Stimulated activated CD8-positive, alpha-beta memory T cell treated with anti-CD3 and anti-CD28 coated beads, Interleukin-15, amount 100 ng/mL, for 4 hours (primary cell): ENCODE measurements around the gene SIX1.

Experiments used
- DNase-seq, 2 donors: peaks; one replicate each; pipeline ENCODE4 v3.0.0-alpha.2; 2020; ENCODE audit warnings: low read depth in 2 of 2

Gene SIX1

GRCh38 chr14:60642270-60643140 lies 6.8 kb downstream of the SIX1 start:
- no peak for DNase-seq

- no peak for DNase-seq
Observed at GRCh38 chr14:60641742-60642269, 7.5 kb downstream of the SIX1 start.

GRCh38 chr14:60640859-60641741 lies 8.2 kb downstream of the SIX1 start:
- no peak for DNase-seq

GRCh38 chr14:60639674-60640073 lies 9.6 kb downstream of the SIX1 start:
- no peak for DNase-seq

GRCh38 chr14:60637479-60638315 lies 11.6 kb downstream of the SIX1 start:
- DNase-seq, result no peak

GRCh38 chr14:60636879-60637478 lies 12.3 kb downstream of the SIX1 start:
- no peak for DNase-seq

GRCh38 chr14:60634153-60634552 lies 15.1 kb downstream of the SIX1 start:
- DNase-seq, result no peak

GRCh38 chr14:60632777-60633176 lies 16.5 kb downstream of the SIX1 start:
- DNase-seq, result no peak

- DNase-seq, result no peak
Observed at GRCh38 chr14:60632257-60632656, 17.0 kb downstream of the SIX1 start.

- DNase-seq, result no peak
Observed at GRCh38 chr14:60631842-60632241, 17.4 kb downstream of the SIX1 start.

- no peak for DNase-seq
Observed at GRCh38 chr14:60630129-60630528, 19.1 kb downstream of the SIX1 start.

- DNase-seq, result no peak
Observed at GRCh38 chr14:60628892-60629291, 20.4 kb downstream of the SIX1 start.

- DNase-seq, result no peak
Observed at GRCh38 chr14:60622917-60623257, 26.4 kb downstream of the SIX1 start.

GRCh38 chr14:60622210-60622916 lies 26.9 kb downstream of the SIX1 start:
- no peak for DNase-seq

- DNase-seq, result no peak
Observed at GRCh38 chr14:60621386-60621785, 27.9 kb downstream of the SIX1 start.

GRCh38 chr14:60618241-60618640 lies 31.0 kb downstream of the SIX1 start:
- no peak for DNase-seq

- DNase-seq, result no peak
Observed at GRCh38 chr14:60616461-60616959, 32.8 kb downstream of the SIX1 start.

- no peak for DNase-seq
Observed at GRCh38 chr14:60602291-60602690, 47.0 kb downstream of the SIX1 start.

- no peak for DNase-seq
Observed at GRCh38 chr14:60599727-60600126, 49.5 kb downstream of the SIX1 start.

GRCh38 chr14:60596139-60596538 lies 53.1 kb downstream of the SIX1 start:
- DNase-seq, result no peak
